IMR-90 (cell line): ENCODE measurements around the gene MIS18A.
"Not testable (repeated sequence)": the region's sequence is repeated elsewhere in the genome, so short reads cannot be mapped to it uniquely, and the experiment has no call there.

Experiments
- BHLHE40 ChIP-seq: fragments of 150-350 bp; IDR thresholded peaks from 2 replicates; pipeline ENCODE4 v1.6.1; 2016; ENCODE audit warnings: mild to moderate bottlenecking, low read depth, low read length
- CEBPB ChIP-seq: IDR thresholded peaks from 2 replicates; pipeline ENCODE4 v1.6.1; 2012; ENCODE audit warnings: low read depth, low read length, improper control_type of control experiment
- CHD1 ChIP-seq: IDR thresholded peaks from 2 replicates; pipeline ENCODE4 v1.6.1; 2012; ENCODE audit warnings: low read depth, low read length, improper control_type of control experiment
- FOS ChIP-seq: fragments of 150-350 bp; IDR thresholded peaks from 2 replicates; pipeline ENCODE4 v1.6.1; 2016; ENCODE audit warnings: low read depth, low read length
- MAFK ChIP-seq: IDR thresholded peaks from 2 replicates; pipeline ENCODE4 v1.6.1; 2012; ENCODE audit warnings: low read depth, low read length, improper control_type of control experiment
- MXI1 ChIP-seq: IDR thresholded peaks from 2 replicates; pipeline ENCODE4 v1.6.1; 2012; ENCODE audit warnings: low read depth, mild to moderate bottlenecking, low read length, moderate library complexity, borderline replicate concordance
- POLR2A ChIP-seq: IDR thresholded peaks from 2 replicates; pipeline ENCODE4 v1.6.1; 2012; ENCODE audit warnings: mild to moderate bottlenecking, low read depth, low read length
- RAD21 ChIP-seq: IDR thresholded peaks from 2 replicates; pipeline ENCODE4 v1.6.1; 2012; ENCODE audit warnings: low read length, improper control_type of control experiment
- RCOR1 ChIP-seq: IDR thresholded peaks from 2 replicates; pipeline ENCODE4 v1.6.1; 2012; ENCODE audit warnings: mild to moderate bottlenecking, low read length, improper control_type of control experiment; ENCODE audit not compliant: insufficient replicate concordance
- RFX5 ChIP-seq: IDR thresholded peaks from 2 replicates; pipeline ENCODE4 v1.8.0; 2012; ENCODE audit warnings: low read depth, mild to moderate bottlenecking, low read length, moderate library complexity
- SMC3 ChIP-seq: fragments of 150-350 bp; IDR thresholded peaks from 2 replicates; pipeline ENCODE4 v1.6.1; 2016; ENCODE audit warnings: low read depth, mild to moderate bottlenecking, antibody characterized with exemption, low read length, moderate library complexity
- TF ChIP-seq, protein P1 (sequence below): conservative IDR thresholded peaks from 2 replicates; pipeline ENCODE4 v1.5.1; 2012; ENCODE audit warnings: mild to moderate bottlenecking, low read depth, low read length, improper control_type of control experiment
- TF ChIP-seq, protein P2 (sequence below): fragments of 150-350 bp; IDR thresholded peaks from 2 replicates; pipeline ENCODE4 v1.6.1; 2017; ENCODE audit warnings: mild to moderate bottlenecking, antibody characterized with exemption, low read length, low read depth
- TF ChIP-seq, protein P3 (sequence below): fragments of 150-350 bp; IDR thresholded peaks from 2 replicates; pipeline ENCODE4 v1.6.1; 2016; ENCODE audit warnings: low read depth, mild to moderate bottlenecking, low read length, moderate library complexity, borderline replicate concordance

DNA sequence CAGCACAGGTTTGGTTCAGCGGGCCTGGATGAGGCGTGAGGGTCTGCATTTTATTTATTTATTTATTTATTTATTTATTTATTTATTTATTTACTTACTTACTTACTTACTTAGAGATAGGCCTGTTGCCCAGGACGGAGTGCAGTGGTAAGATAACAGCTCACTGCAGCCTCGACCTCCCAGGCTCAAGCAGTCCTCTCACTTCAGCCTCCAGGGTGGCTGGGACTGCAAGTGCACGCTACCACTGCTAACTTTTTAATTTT lies 20.1 kb downstream of the MIS18A start:
- TF ChIP-seq RFX5, CEBPB, MXI1, RAD21, POLR2A, SMC3, FOS, RCOR1, MAFK, BHLHE40, CHD1: not testable (repeated sequence)
- TF ChIP-seq, protein P1, sequence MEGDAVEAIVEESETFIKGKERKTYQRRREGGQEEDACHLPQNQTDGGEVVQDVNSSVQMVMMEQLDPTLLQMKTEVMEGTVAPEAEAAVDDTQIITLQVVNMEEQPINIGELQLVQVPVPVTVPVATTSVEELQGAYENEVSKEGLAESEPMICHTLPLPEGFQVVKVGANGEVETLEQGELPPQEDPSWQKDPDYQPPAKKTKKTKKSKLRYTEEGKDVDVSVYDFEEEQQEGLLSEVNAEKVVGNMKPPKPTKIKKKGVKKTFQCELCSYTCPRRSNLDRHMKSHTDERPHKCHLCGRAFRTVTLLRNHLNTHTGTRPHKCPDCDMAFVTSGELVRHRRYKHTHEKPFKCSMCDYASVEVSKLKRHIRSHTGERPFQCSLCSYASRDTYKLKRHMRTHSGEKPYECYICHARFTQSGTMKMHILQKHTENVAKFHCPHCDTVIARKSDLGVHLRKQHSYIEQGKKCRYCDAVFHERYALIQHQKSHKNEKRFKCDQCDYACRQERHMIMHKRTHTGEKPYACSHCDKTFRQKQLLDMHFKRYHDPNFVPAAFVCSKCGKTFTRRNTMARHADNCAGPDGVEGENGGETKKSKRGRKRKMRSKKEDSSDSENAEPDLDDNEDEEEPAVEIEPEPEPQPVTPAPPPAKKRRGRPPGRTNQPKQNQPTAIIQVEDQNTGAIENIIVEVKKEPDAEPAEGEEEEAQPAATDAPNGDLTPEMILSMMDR = not testable (repeated sequence)
- TF ChIP-seq, protein P2, sequence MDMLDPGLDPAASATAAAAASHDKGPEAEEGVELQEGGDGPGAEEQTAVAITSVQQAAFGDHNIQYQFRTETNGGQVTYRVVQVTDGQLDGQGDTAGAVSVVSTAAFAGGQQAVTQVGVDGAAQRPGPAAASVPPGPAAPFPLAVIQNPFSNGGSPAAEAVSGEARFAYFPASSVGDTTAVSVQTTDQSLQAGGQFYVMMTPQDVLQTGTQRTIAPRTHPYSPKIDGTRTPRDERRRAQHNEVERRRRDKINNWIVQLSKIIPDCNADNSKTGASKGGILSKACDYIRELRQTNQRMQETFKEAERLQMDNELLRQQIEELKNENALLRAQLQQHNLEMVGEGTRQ = not testable (repeated sequence)
- TF ChIP-seq, protein P3, sequence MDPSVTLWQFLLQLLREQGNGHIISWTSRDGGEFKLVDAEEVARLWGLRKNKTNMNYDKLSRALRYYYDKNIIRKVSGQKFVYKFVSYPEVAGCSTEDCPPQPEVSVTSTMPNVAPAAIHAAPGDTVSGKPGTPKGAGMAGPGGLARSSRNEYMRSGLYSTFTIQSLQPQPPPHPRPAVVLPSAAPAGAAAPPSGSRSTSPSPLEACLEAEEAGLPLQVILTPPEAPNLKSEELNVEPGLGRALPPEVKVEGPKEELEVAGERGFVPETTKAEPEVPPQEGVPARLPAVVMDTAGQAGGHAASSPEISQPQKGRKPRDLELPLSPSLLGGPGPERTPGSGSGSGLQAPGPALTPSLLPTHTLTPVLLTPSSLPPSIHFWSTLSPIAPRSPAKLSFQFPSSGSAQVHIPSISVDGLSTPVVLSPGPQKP = not testable (repeated sequence)
